ENCODE data around the gene TAGLN3.

The TAGLN3 gene

GRCh38 chr3:112043621-112044201 lies 45.0 kb downstream of the TAGLN3 start:
- peak; percentile 4 to 20 for DNase-seq (ENCODE audit: low read depth in 2 of 2, low spot score in 1 of 2)

- DNase-seq (ENCODE audit: low read depth in 2 of 2, low spot score in 1 of 2) = no peak
Observed at GRCh38 chr3:112046599-112046998, 47.9 kb downstream of the TAGLN3 start.

GRCh38 chr3:112047264-112047663 lies 48.5 kb downstream of the TAGLN3 start:
- no peak for DNase-seq (ENCODE audit: low read depth in 2 of 2, low spot score in 1 of 2)

- DNase-seq (ENCODE audit: low read depth in 2 of 2, low spot score in 1 of 2) = no peak
Observed at GRCh38 chr3:112048911-112049310, 50.2 kb downstream of the TAGLN3 start.

- DNase-seq (ENCODE audit: low read depth in 2 of 2, low spot score in 1 of 2) = no peak
Observed at GRCh38 chr3:112053229-112053628, 54.5 kb downstream of the TAGLN3 start.

GRCh38 chr3:112056451-112056929 lies 57.8 kb downstream of the TAGLN3 start:
- DNase-seq (ENCODE audit: low read depth in 2 of 2, low spot score in 1 of 2) = no peak

GRCh38 chr3:112059497-112059896 lies 60.8 kb downstream of the TAGLN3 start:
- no peak for DNase-seq (ENCODE audit: low read depth in 2 of 2, low spot score in 1 of 2)

- no peak for DNase-seq (ENCODE audit: low read depth in 2 of 2, low spot score in 1 of 2)
Observed at GRCh38 chr3:112061152-112061551, 62.4 kb downstream of the TAGLN3 start.
